ENCODE data around the gene CACNA1E. TPM values are rescaled to one million over a fixed set of nuclear protein-coding genes. Genes with fewer than 3 reads are reported as not detected.

Gene CACNA1E
- total and polyA plus RNA-seq, 2 of the 4 experiments (the other 2 are of a cell fraction): not detected

DNA sequence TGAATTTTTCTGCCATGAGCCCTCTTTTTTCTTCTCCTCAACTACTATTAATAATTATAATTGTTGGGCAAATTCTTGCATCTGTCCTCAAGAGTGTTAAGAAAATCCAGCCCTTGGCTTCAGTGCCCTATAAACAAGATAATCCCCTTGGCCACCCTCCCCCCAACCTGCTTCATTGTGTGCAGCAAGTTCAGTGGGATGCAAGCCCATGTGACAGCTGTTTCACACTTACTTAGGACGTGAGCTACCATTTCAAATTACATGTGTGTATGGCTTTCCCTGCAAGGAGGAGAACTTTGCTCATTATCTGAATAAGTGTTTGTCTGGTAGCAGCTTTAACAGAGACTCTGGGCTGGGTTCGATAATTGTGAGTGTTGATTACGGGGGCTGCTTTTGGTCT, 276.2 kb downstream of the CACNA1E start:
- Histone ChIP-seq H3K4me1 (ENCODE audit: control insufficient read depth, insufficient read depth, low read length) (no peaks in the 10 kb centered on the region), H3K9me1 (ENCODE audit: insufficient read depth, low read length) (no peaks in the 10 kb centered on the region), H2BK15ac (ENCODE audit: low read depth, low read length) (no peak overlapping the region), H2AFZ (replicated peaks; ENCODE audit: low read length, poor library complexity) (no peak overlapping the region), H2AK9ac (replicated peaks; ENCODE audit: low read depth, low read length, poor library complexity) (no peak overlapping the region), H3K14ac (replicated peaks; ENCODE audit: low read depth, low read length) (no peak overlapping the region), H4K8ac (ENCODE audit: low read depth in 2 of 2, low read length in 2 of 2) (no peak overlapping the region), H3K4me2 (ENCODE audit: low read depth, low read length) (no peak overlapping the region), H3K4me3 (ENCODE audit: insufficient read depth, low read depth, low read length) (no peak overlapping the region), H4K91ac (ENCODE audit: insufficient read depth, low read depth, low read length) (no peak overlapping the region), H3K23ac (ENCODE audit: low read depth, low read length) (no peak overlapping the region), H4K20me1 (ENCODE audit: insufficient read depth, low read length) (no peaks in the 10 kb centered on the region), H3K27ac (ENCODE audit: insufficient read depth, low read length) (no peak overlapping the region), H3K9me3 (ENCODE audit: control insufficient read depth, insufficient read depth, low read length) (peaks cover 20% of the 10 kb centered on the region), H3K79me1 (ENCODE audit: low read depth in 1 of 2, low read length in 2 of 2) (no peaks in the 10 kb centered on the region), H2BK20ac (ENCODE audit: low read depth, low read length) (no peak overlapping the region), H3K18ac (ENCODE audit: low read depth, low read length) (no peak overlapping the region), H3K36me3 (ENCODE audit: control insufficient read depth, insufficient read depth, low read length) (no peaks in the 10 kb centered on the region), H3K27me3 (ENCODE audit: control insufficient read depth, insufficient read depth, low read length) (no peaks in the 10 kb centered on the region), H3K4ac (ENCODE audit: low read depth, low read length) (no peak overlapping the region), H3K9ac (ENCODE audit: low read depth, low read length) (no peak overlapping the region), H2BK120ac (ENCODE audit: low read depth, low read length) (no peak overlapping the region), H3K56ac (ENCODE audit: extremely low read depth, insufficient read depth, low read length) (no peak overlapping the region), H4K5ac (ENCODE audit: low read depth, low read length) (no peak overlapping the region), H2AK5ac (ENCODE audit: low read depth, low read length) (no peak overlapping the region), H2BK5ac (ENCODE audit: low read depth, low read length, poor library complexity, severe bottlenecking) (no peak overlapping the region)
- CTCF ChIA-PET: no interaction called here
- ATAC-seq (ENCODE audit: low read depth) (no peak), DNase-seq (no peak)
- no peak for TF ChIP-seq POLR2A (IDR thresholded peaks at IDR 0.05; ENCODE audit: low read depth, low read length)
- no peak for TF ChIP-seq CHD1 (IDR thresholded peaks at IDR 0.05; ENCODE audit: low read depth, low read length)
- no peak for TF ChIP-seq SMC3 (IDR thresholded peaks at IDR 0.05; ENCODE audit: low read depth, low read length)
- TF ChIP-seq BHLHE40 (IDR thresholded peaks at IDR 0.05; ENCODE audit: low read depth, low read length): no peak
- TF ChIP-seq RCOR1 (IDR thresholded peaks at IDR 0.05; ENCODE audit: insufficient replicate concordance, low read length): no peak
- no peak for TF ChIP-seq MAFK (IDR thresholded peaks at IDR 0.05; ENCODE audit: low read depth, low read length)
- TF ChIP-seq, protein P1, sequence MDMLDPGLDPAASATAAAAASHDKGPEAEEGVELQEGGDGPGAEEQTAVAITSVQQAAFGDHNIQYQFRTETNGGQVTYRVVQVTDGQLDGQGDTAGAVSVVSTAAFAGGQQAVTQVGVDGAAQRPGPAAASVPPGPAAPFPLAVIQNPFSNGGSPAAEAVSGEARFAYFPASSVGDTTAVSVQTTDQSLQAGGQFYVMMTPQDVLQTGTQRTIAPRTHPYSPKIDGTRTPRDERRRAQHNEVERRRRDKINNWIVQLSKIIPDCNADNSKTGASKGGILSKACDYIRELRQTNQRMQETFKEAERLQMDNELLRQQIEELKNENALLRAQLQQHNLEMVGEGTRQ (IDR thresholded peaks at IDR 0.05; ENCODE audit: low read depth, low read length): no peak
- TF ChIP-seq RFX5 (IDR thresholded peaks at IDR 0.05; ENCODE audit: low read depth, low read length): no peak
- TF ChIP-seq, protein P2, sequence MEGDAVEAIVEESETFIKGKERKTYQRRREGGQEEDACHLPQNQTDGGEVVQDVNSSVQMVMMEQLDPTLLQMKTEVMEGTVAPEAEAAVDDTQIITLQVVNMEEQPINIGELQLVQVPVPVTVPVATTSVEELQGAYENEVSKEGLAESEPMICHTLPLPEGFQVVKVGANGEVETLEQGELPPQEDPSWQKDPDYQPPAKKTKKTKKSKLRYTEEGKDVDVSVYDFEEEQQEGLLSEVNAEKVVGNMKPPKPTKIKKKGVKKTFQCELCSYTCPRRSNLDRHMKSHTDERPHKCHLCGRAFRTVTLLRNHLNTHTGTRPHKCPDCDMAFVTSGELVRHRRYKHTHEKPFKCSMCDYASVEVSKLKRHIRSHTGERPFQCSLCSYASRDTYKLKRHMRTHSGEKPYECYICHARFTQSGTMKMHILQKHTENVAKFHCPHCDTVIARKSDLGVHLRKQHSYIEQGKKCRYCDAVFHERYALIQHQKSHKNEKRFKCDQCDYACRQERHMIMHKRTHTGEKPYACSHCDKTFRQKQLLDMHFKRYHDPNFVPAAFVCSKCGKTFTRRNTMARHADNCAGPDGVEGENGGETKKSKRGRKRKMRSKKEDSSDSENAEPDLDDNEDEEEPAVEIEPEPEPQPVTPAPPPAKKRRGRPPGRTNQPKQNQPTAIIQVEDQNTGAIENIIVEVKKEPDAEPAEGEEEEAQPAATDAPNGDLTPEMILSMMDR (conservative IDR thresholded peaks at IDR 0.05; ENCODE audit: low read depth, low read length): no peak
- TF ChIP-seq, protein P3, sequence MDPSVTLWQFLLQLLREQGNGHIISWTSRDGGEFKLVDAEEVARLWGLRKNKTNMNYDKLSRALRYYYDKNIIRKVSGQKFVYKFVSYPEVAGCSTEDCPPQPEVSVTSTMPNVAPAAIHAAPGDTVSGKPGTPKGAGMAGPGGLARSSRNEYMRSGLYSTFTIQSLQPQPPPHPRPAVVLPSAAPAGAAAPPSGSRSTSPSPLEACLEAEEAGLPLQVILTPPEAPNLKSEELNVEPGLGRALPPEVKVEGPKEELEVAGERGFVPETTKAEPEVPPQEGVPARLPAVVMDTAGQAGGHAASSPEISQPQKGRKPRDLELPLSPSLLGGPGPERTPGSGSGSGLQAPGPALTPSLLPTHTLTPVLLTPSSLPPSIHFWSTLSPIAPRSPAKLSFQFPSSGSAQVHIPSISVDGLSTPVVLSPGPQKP (IDR thresholded peaks at IDR 0.05; ENCODE audit: borderline replicate concordance, low read depth, low read length): no peak
- no peak for TF ChIP-seq CEBPB (IDR thresholded peaks at IDR 0.05; ENCODE audit: low read depth, low read length)
- no peak for TF ChIP-seq MXI1 (IDR thresholded peaks at IDR 0.05; ENCODE audit: borderline replicate concordance, low read depth, low read length)
- no peak for TF ChIP-seq MAZ (IDR thresholded peaks at IDR 0.05; ENCODE audit: borderline replicate concordance, low read depth, low read length)
- TF ChIP-seq FOS (IDR thresholded peaks at IDR 0.05; ENCODE audit: low read depth, low read length): no peak
- TF ChIP-seq NFE2L2 (IDR thresholded peaks at IDR 0.05; ENCODE audit: low read depth, low read length): no peak
- no peak for TF ChIP-seq RAD21 (IDR thresholded peaks at IDR 0.05; ENCODE audit: low read length)
- dilution Hi-C loops (cut with HindIII; ENCODE audit: low sequenced_read_pairs, unreplicated experiment) (no loop called here), in situ Hi-C loops (cut with MboI; ENCODE audit: low sequenced_read_pairs) (no loop called here), intact Hi-C loops (cut with micrococcal nuclease) (no loop called here)
- no TSS peak for BruUV-seq (replicated peaks)
- no CpG with 5 or more reads among the region's 3 CpGs for WGBS, 2 experiments (ENCODE audit: extremely low coverage in 2 of 2, insufficient read length in 1 of 2)
- POLR2A ChIA-PET (ENCODE audit: unreplicated experiment): no interaction called here

Measured in IMR-90 (cell line).